GM12872 (cell line): ENCODE measurements around the gene CCDC197.

Experiments used
- CTCF ChIP-seq: IDR thresholded peaks from 3 replicates; pipeline ENCODE4 v1.5.1; 2011; ENCODE audit warnings: low read depth, mild to moderate bottlenecking, low read length, moderate library complexity; ENCODE audit not compliant: insufficient read depth

The CCDC197 gene

DNA sequence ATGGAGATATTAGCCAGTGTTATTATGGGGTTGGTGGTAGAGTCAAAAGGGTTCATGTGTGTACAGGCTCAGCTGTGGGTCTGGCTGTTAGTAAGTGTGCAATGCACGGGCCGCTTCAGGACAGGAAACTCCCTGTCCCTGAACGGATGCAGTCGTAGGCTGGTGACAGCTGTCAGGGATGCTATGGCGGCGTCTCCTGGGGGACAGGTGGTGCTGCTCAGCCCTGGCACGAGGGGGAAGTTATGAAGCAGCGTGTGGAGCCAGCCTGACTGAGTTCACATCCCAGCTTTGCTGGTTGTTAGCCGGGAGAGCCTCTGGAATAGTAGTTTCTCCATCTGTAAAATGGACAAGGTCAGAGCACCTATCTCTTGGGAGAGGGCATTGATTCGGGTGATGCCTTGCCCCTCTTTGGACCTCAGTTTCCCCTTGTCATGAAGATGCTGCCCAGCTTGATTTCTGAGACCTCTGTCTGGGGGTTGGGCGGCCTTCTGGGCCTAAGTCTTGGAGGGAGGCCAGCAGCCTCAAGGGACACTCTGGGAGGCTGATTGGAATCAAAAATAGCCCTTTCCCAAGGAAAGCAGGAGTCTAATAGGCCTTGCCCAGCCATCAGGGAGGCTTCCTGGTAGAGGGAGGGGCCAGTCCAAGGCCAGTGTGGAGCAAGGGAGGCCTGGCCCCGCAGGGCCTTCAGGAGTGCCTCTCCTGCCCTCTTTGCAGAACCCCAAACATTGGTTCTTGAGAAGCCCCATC, 27.8 kb upstream of the CCDC197 start:
- TF ChIP-seq CTCF = no peak

GRCh38 chr14:93970585-93970964, 26.5 kb upstream of the CCDC197 start:
- TF ChIP-seq CTCF = peak; percentile 62

- no peak for TF ChIP-seq CTCF
Observed at GRCh38 chr14:93970965-93971634, 26.0 kb upstream of the CCDC197 start.

DNA sequence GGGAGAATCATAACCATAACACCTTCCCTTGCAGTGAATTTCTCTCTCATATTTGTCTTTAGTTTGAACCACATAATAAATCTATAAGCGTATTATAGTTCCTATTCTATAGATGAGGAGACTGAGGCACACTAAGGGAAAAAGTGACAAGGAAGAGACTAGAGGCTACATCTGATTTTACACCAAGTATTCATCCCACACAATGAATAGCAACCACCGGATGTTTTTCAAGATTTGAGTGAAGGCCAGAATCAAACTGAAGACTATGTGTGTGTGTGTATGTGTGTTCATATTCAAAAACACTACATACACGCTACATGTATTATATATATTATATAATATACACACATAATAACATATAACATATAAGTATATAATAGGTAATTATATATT, 25.5 kb upstream of the CCDC197 start:
- TF ChIP-seq CTCF = no peak

DNA sequence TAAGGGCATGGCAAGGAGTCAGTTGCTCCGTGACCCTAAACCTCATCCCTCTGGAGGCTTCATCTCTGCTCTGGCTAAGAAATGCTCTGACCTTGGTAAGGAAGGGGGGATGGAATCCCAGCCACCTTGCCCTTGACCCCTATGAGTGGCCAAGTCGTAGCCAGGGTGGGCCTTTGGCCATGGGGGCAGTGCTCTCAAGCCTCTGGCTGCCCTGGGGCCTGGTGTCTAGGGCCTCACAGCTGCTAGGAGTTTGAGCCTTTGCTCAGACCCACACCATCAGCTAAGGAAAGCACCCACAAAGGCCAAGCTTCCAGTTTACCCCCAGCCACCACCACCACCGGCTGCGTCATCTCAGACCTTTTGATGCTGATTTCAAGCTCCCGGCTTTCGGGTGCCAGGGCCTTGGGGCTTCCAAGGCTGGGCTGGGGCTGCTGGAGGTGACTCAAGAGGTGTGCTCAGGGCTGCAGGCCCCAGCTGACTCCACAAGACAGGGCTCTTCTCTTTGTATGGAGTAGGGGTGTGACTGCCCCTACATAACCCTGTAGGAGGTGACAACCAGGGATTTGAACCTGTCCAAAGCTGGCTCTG, 24.4 kb upstream of the CCDC197 start:
- TF ChIP-seq CTCF = no peak

GRCh38 chr14:93973607-93974006, 23.5 kb upstream of the CCDC197 start:
- TF ChIP-seq CTCF = no peak

- no peak for TF ChIP-seq CTCF
Observed at GRCh38 chr14:93974299-93974698, 22.8 kb upstream of the CCDC197 start.
